ENCODE measurements around the gene TRIM32.

- no peak for TF ChIP-seq BHLHE40 (IDR thresholded peaks at IDR 0.05; ENCODE audit: borderline replicate concordance)
- TF ChIP-seq PKNOX1 (IDR thresholded peaks at IDR 0.05): no peak
- TF ChIP-seq ZNF384 (IDR thresholded peaks at IDR 0.05): no peak
- TF ChIP-seq TARDBP (IDR thresholded peaks at IDR 0.05): no peak
- TF ChIP-seq ELF4 (IDR thresholded peaks at IDR 0.05): no peak
- TF ChIP-seq SP1 (IDR thresholded peaks at IDR 0.05): no peak
- TF ChIP-seq ARNT (IDR thresholded peaks at IDR 0.05): no peak
- TF ChIP-seq FOXA1 (IDR thresholded peaks at IDR 0.05): no peak
- TF ChIP-seq FOXK2 (IDR thresholded peaks at IDR 0.05): no peak
These were observed 5.5 kb downstream of the TRIM32 start for GRCh38 chr9:116692616-116693015.

Data from HEK293T (cell line).